ENCODE data around the gene EP400. TPM values are rescaled to one million over a fixed set of nuclear protein-coding genes. Genes with fewer than 3 reads are reported as not detected.
"Not testable (repeated sequence)": the region's sequence is repeated elsewhere in the genome, so short reads cannot be mapped to it uniquely, and the experiment has no call there.

EP400 gene
- total RNA-seq, 1 experiment from 2014 or later, result 80.1 TPM

GRCh38 chr12:131946757-131947156 is 3.0 kb upstream of the EP400 start:
- DNase-seq (ENCODE audit: low spot score), result no peak
- BruUV-seq (replicated peaks), result no TSS peak
- Histone ChIP-seq H3K4me3 (ENCODE audit: low read depth, low read length, poor library complexity, severe bottlenecking) (no peak overlapping the region), H3K36me3 (ENCODE audit: insufficient read depth, low read length, poor library complexity, severe bottlenecking) (peaks cover 21% of the 10 kb centered on the region), H3K27ac (ENCODE audit: low read depth, low read length, poor library complexity, severe bottlenecking) (no peak overlapping the region), H3K4me1 (ENCODE audit: insufficient read depth, low read length, poor library complexity, severe bottlenecking) (no peaks in the 10 kb centered on the region), H3K27me3 (replicated peaks; ENCODE audit: insufficient read depth, low read depth, low read length, poor library complexity) (no peaks in the 10 kb centered on the region), H3K9me3 (ENCODE audit: low read depth, low read length, poor library complexity, severe bottlenecking) (no peaks in the 10 kb centered on the region)
- ChIA-PET POLR2A (ENCODE audit: low non-redundant PET) (no interaction called here), CTCF (no interaction called here)
- intact Hi-C loops (cut with micrococcal nuclease; ENCODE audit: unreplicated experiment), result no loop called here
- TF ChIP-seq CTCF (conservative IDR thresholded peaks at IDR 0.05; ENCODE audit: low read depth, low read length), result no peak
- TF ChIP-seq EZH2 (IDR thresholded peaks at IDR 0.05; ENCODE audit: borderline replicate concordance, low read depth, low read length, poor library complexity, severe bottlenecking), result no peak

GRCh38 chr12:131947482-131948027 is 2.2 kb upstream of the EP400 start:
- Histone ChIP-seq H3K36me3 (ENCODE audit: insufficient read depth, low read length, poor library complexity, severe bottlenecking) (peaks cover 14% of the 10 kb centered on the region), H3K4me1 (ENCODE audit: insufficient read depth, low read length, poor library complexity, severe bottlenecking) (no peaks in the 10 kb centered on the region), H3K27ac (ENCODE audit: low read depth, low read length, poor library complexity, severe bottlenecking) (peak overlapping the region; percentile 51), H3K27me3 (replicated peaks; ENCODE audit: insufficient read depth, low read depth, low read length, poor library complexity) (no peaks in the 10 kb centered on the region), H3K9me3 (ENCODE audit: low read depth, low read length, poor library complexity, severe bottlenecking) (no peaks in the 10 kb centered on the region), H3K4me3 (ENCODE audit: low read depth, low read length, poor library complexity, severe bottlenecking) (no peak overlapping the region)
- intact Hi-C loops (cut with micrococcal nuclease; ENCODE audit: unreplicated experiment), result no loop called here
- no TSS peak for BruUV-seq (replicated peaks)
- ChIA-PET POLR2A (ENCODE audit: low non-redundant PET) (no interaction called here), CTCF (no interaction called here)
- no peak for TF ChIP-seq EZH2 (IDR thresholded peaks at IDR 0.05; ENCODE audit: borderline replicate concordance, low read depth, low read length, poor library complexity, severe bottlenecking)
- no peak for TF ChIP-seq CTCF (conservative IDR thresholded peaks at IDR 0.05; ENCODE audit: low read depth, low read length)
- no peak for DNase-seq (ENCODE audit: low spot score)

GRCh38 chr12:131948166-131948712 is 1.5 kb upstream of the EP400 start:
- POLR2A ChIA-PET (ENCODE audit: low non-redundant PET), result no interaction called here
- Histone ChIP-seq H3K4me3 (ENCODE audit: low read depth, low read length, poor library complexity, severe bottlenecking) (no peak overlapping the region), H3K27me3 (replicated peaks; ENCODE audit: insufficient read depth, low read depth, low read length, poor library complexity) (no peaks in the 10 kb centered on the region), H3K9me3 (ENCODE audit: low read depth, low read length, poor library complexity, severe bottlenecking) (no peaks in the 10 kb centered on the region), H3K36me3 (ENCODE audit: insufficient read depth, low read length, poor library complexity, severe bottlenecking) (peaks cover 7% of the 10 kb centered on the region), H3K27ac (ENCODE audit: low read depth, low read length, poor library complexity, severe bottlenecking) (peak overlapping the region; percentile 51), H3K4me1 (ENCODE audit: insufficient read depth, low read length, poor library complexity, severe bottlenecking) (peaks cover 4% of the 10 kb centered on the region)
- CTCF ChIA-PET, result no interaction called here
- TF ChIP-seq EZH2 (IDR thresholded peaks at IDR 0.05; ENCODE audit: borderline replicate concordance, low read depth, low read length, poor library complexity, severe bottlenecking), result no peak
- TF ChIP-seq CTCF (conservative IDR thresholded peaks at IDR 0.05; ENCODE audit: low read depth, low read length), result no peak
- no peak for DNase-seq (ENCODE audit: low spot score)
- no TSS peak for BruUV-seq (replicated peaks)
- intact Hi-C loops (cut with micrococcal nuclease; ENCODE audit: unreplicated experiment), result no loop called here

- POLR2A ChIA-PET (ENCODE audit: low non-redundant PET); H3K9me3 ChIP-seq (ENCODE audit: low read depth, low read length, poor library complexity, severe bottlenecking); H3K36me3 ChIP-seq (ENCODE audit: insufficient read depth, low read length, poor library complexity, severe bottlenecking); H3K4me1 ChIP-seq (ENCODE audit: insufficient read depth, low read length, poor library complexity, severe bottlenecking); intact Hi-C loops (cut with micrococcal nuclease; ENCODE audit: unreplicated experiment); DNase-seq (ENCODE audit: low spot score); BruUV-seq (replicated peaks); H3K27me3 ChIP-seq (replicated peaks; ENCODE audit: insufficient read depth, low read depth, low read length, poor library complexity): not testable (repeated sequence)
- CTCF ChIA-PET, result interaction anchor here (0.6 kb wide), 2 partner anchors 65 to 73 kb away, joined by 3 read pairs; no protein-coding TSS in a partner anchor
- H3K27ac ChIP-seq (ENCODE audit: low read depth, low read length, poor library complexity, severe bottlenecking), result peak overlapping the region; percentile 92
- H3K4me3 ChIP-seq (ENCODE audit: low read depth, low read length, poor library complexity, severe bottlenecking), result peak overlapping the region; percentile 97
Measured at GRCh38 chr12:131948713-131949430, 870 bp upstream of the EP400 start.
